GM21528 (cell line): ENCODE measurements around the gene ADAMTS17.

Experiments used
- ATAC-seq: cut with Tn5 transposase; IDR thresholded peaks from one replicate; pipeline ENCODE4 v1.9.1; 2021; ENCODE audit warnings: mild to moderate bottlenecking, moderate library complexity; ENCODE audit not compliant: unreplicated experiment, low FRiP score

ADAMTS17 gene

DNA sequence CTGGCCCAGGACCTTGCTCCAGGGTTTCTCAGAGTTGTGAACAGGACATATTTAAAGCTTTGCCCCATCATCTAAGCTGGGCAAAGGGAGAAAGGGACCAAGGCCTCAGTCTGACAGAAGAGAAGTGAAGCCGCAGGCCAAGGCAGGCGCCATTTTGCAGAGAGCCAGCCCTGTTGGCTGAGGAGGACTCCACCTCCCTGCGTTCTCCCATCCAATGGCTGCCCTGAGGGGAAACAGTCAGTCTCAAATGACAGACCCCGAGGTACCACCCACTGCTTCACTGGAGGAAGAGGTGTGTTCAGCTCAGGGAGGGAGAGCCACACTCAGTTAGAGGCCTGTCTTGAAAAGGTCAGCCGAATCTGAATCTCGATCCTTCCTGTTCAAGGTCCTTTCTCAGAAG lies 86.1 kb downstream of the ADAMTS17 start:
- no peak for ATAC-seq

DNA sequence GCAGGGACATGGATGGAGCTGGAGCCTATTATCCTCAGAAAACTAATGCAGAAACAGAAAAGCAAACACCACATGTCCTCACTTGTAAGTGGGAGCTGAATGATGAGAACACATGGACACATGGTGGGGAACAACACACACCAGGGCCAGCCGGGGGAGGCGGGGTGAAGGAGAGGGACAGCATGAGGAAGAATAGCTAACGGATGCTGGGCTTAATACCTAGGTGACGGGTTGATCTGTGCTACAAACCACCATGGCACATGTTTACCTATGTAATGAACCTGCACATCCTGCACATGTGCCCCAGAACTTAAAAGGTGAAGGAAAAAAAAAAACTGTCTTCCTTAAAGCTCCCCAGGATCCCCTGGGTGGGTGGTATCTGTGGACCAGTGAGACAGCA lies 87.1 kb downstream of the ADAMTS17 start:
- ATAC-seq: no peak

DNA sequence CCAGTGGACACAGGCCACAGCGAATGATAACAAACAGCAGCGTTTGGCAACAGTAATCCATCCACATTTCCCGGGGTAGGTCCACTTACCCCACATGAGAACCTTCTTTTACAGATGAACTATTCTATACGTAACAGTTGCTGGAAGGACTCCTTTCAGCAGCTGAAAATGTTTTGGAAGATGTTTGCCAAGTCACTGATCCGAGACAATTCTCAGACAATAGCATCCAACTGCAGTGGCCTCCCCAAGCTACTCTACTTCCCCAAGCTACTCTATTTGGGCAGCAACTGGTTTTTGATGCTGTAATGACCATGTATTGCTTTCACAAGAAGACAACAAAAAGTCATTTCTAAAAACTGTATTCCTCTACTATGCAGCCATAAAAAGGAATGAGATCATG lies 87.5 kb downstream of the ADAMTS17 start:
- ATAC-seq: no peak

DNA sequence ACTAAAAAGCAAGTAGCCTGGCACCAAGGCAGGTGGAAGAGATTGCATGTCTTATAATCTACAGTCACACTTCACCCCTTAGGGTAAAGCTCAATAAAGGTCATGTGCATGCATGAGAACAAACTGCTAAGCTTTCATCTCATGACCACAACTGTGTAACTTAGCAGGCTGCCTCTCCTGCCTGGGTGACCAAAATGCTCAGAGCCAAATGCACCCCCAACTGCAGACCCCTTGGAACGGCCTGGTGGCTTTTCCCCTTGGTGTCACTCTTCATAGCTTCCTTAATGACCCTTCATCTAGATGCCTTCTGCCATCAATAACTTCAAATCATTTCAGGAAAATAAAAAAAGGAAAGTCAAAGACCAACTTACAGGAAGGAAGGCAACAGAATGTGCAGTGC lies 88.1 kb downstream of the ADAMTS17 start:
- ATAC-seq: no peak

DNA sequence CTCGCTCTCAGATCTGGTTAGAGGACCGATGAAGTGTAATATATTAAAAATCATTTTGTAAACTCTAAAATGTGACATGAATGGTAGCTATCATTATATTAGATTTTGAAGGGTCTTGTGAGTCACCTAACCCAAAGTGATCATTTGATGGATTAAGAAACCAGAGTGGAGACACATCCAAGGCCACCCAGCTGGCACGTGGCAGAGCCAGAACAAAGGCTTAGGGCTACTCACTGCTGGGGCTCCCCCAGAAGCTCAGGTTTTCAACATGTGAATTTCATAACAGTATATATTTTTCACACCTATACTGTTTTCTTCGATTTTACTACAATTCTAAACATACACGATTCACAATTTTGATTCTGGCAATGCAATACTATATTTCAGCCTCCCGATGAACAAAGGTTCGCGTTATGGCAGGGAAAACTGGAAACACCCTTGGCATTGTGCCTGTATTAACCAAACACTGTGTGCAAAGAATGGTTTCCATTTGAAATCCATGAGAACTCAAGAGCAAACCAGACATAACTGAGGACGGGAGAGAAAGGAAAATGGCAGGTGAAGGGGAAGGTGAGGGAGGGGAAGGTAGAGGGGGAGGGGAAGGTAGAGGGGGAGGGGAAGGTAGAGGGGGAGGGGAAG lies 88.9 kb downstream of the ADAMTS17 start:
- no peak for ATAC-seq

DNA sequence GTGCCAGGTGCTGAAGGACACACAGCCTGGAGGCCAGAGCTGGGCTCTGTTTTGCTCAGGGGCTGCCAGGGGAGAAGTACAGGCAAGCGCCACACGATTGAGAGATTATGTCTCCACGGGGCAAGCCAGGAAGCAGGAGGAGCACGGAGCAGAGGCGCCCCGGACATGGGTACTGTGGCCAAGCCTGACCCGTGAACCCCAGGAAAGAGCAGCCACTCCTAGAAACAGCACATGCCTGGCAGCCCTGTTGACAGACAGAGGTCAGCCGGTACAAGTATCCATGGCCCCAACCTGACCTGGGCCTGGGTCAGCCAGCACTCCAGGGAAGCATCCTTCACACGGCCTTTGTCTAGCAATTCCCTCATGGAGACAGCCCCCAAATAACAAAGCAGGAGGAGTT lies 89.4 kb downstream of the ADAMTS17 start:
- ATAC-seq: no peak

DNA sequence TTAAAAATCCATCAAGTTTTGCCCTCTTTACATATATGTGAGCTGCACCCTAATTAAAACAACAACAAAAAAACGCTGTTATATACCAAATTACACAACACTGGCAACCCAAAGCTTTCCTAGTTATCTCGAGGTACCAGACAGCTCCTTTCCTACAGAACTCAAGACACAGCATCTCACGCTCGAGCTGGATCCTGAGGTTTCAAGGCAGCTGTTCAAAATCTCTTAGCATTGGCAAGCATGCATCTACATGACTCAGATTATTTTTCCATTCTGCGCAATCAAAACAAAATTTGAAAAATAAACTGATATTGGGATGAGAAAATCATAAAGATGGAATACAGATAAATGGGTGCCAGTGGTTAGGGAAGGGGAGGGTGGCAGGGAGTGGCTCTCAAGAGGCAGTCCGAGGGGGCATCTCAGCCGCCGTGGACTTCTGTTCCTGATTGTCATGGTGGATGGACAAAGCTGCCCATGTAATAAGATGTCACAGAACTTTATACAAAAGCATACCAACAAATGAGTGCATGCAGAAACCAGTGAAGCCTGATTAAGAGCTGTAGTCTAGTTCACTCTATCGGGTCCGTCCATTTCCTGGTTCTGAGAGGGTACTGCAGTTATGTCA lies 91.5 kb downstream of the ADAMTS17 start:
- no peak for ATAC-seq

DNA sequence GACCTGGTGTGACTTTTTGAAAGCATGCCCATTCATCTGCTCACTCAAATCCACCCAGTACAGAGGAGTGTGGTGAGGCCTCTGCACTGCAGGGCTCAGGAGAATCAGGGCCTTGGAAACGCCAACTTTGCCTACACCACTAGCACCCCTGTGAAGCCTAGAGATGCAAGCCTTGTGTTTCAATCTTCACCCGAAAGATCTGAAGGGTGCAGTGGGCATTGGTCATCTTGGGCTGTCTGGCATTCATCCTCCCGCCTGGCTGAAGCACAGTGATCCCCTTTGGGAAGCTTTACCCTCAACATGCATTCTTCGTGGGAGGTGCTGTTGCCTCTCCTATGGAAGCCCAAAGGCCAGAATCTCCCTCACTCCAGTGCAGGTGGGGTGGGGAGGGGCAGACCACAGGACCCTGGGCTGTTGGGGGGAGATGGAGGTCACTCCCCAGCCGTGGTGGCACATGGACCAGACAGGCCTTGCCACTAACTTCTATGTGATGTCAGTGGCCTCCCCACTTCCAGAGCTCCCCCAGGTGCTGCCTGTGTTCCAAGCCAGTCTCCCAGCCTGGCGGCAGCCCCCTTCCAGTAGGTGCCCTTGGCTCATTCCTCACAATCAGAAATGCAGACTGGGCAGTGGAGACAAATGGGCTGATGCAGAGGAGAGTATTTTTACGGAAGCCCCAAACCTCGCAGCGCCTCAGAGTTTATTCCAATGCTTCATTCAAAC lies 92.5 kb downstream of the ADAMTS17 start:
- ATAC-seq: no peak

DNA sequence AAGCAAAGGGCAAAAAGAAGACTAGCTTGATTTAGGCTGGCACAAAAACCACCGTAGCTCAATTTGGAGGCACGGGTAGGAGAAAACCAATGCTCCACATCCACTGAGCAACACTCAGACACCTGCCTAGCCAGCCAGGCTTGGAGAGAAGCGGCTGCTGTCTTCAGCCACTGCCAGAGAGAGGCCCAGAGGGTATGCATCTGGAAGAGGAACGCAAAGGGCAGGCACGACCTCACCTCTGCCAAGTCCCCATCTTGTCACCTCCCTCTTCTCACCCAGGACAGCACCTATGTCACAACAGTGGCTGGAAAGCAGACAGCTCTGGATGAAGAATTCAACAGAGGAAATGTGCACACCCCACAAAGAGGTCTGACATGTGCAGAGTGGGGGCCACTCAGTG lies 93.5 kb downstream of the ADAMTS17 start:
- no peak for ATAC-seq

DNA sequence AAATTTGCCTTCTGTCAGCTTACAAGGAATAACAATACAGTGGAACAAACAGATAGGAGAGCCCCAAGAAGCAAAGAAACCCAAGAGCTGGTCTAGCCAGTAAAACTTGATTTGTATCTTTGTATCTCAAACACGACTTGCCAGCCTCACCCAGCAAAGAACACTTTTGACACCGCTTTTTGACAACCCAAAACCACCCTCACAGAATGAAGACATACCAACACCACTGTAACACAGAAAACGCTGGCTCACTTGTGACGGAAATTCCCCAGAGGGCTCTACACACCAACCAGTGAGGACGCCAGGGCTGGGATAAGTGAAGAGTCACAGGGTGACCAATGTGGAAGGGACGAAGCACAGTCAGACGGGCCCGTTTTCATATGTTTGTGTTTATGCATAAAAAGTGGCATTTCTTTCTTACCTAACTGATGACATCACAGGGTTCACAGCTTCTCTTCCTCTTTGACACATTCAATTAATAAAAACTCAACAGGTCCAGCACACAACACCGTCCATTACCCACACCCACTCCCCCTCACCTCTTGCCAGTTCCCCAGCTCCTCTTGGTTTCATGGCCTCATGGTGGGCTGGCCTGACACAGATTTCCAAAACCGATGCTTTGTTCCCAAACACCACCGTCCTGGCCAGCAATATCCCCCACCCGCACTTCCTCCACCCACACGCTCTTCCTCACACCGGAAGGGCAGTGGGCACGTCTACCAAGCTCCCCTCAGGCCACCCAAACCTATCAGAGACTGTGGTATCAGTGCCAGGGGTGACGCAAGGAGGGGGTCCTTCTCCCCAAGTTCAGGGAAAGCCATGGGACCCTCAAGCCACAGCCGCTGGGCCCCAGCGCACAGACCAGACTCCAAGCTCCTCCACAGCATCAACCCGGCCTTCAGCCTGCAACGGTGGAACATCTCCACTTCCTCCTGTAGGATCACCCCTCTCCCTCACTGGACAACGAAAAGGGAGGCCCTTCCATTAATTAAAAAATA lies 94.2 kb downstream of the ADAMTS17 start:
- ATAC-seq: no peak

DNA sequence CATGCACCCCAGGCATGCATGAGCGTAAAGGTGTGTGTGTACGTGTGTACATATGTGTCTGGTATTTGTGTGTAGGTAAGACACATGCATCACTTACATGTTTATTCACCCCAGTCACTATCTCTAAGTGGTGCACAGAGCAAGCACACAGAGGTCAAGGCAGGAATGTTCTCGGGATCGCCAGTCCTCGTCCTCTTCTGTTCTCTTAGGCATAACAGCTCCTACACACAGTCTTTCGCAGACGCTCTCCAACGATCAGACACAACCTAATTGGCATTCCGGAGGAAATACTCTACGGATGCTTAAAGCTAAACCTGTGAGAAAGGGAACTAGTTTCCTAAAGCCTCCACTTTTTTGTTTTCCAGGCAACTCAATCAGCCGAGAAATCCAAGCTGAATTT lies 95.9 kb downstream of the ADAMTS17 start:
- no peak for ATAC-seq

DNA sequence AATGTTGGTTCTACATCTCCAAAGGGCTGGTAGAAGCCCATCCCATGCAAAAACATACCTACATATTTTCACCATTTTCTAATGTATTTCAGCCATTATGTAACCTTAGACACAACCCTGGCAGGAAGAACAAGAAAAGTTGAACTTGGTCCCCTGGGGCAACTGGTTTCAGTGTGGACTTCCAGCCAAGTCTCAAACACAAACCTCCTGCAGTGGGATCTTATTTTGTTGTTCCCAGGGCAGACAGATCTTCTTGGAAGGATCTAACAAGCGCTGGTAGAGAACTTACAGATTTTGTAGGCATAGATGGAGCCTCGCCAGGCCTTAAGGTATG lies 96.3 kb downstream of the ADAMTS17 start:
- ATAC-seq: no peak

DNA sequence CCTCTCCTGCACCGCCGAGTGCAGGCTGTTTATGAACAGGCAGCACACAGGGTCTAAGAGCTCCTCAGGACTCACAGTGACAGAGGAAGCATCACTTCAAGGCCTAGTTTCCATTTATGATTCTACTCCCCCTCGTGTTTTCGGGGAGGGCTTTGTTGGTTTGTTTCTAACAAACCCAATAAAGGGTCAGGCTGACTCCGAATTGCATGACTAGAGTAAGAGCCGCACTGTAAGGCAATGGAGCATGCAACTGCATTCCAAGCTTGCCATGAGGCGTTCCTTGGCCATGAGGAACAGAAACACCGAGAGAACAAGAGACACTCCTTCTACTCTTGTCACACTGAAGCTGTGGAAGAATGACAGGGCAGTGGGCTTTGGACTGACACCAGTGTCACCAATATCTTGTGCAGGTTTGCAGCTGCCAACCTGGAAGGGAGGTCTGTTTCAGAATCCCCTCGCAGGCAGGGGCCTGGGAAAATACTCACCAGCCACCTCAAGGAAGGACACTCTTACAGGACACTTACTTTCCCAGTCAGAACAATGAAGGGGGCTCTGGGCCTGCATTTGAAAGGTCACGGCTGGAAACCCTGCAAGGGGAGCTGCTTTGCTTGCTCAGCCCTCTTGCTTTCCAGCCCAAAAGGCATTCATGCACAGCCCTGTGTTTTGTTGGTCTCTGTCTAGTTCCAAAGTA lies 96.8 kb downstream of the ADAMTS17 start:
- ATAC-seq: no peak

DNA sequence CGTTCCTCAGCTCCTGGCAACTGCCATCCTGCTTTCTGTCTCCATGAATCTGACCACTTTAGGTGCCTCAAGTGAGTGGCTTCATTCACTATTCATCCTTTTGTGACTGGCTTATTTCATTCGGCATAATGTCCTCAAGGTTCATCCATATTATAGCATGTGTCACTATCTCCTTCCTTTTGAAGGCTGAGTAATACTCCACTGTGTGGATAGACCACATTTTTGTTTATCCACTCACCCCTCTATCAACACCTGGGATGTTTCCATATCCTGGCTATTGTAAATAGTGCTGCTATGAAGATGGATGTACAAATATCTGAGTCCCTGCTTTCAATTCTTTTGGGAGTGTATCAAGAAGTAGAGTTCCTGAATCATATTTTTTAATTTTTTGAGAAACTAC lies 98.8 kb downstream of the ADAMTS17 start:
- no peak for ATAC-seq

DNA sequence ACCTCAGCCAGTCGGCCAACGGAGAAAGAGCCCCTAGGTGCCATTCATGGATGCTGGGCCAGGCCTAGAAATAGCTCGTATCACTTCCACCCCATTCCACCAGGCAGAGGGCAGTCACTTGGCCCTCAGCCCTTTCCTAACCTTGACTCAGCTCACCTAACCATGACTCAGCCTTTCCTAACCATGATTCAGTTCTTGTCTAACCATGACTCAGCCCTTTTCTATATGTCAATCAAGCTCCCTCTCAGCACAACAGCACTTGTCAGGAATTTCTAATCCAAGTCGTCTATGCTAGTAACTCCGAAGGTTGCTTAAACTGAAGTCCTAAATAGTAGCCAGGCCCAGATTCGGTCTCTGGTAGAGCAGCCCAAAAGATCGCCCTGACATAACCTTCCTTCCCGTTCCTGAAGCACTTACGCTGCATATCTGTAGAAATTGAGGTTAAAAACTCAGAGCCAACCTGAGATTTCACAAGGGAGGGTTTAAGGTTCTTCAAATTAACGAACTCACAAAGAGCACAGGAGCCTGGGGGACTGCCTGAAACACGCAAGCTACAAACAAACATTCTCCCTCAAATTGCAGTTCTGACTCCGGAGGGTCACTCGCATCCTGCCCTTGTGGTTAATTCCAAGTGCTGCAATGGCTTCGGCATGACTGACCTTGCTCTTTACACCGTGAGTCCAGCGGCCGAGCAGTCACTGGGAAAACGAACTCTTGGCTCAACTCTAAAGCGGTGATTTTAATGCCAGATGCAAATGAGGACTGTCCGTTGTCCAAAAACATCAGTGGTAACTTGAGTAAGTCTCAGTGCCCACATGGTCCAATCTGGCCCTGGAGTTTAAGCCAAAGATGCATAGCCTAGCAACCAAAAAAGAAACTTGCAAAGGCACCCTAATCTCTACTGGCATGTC lies 99.9 kb downstream of the ADAMTS17 start:
- no peak for ATAC-seq

DNA sequence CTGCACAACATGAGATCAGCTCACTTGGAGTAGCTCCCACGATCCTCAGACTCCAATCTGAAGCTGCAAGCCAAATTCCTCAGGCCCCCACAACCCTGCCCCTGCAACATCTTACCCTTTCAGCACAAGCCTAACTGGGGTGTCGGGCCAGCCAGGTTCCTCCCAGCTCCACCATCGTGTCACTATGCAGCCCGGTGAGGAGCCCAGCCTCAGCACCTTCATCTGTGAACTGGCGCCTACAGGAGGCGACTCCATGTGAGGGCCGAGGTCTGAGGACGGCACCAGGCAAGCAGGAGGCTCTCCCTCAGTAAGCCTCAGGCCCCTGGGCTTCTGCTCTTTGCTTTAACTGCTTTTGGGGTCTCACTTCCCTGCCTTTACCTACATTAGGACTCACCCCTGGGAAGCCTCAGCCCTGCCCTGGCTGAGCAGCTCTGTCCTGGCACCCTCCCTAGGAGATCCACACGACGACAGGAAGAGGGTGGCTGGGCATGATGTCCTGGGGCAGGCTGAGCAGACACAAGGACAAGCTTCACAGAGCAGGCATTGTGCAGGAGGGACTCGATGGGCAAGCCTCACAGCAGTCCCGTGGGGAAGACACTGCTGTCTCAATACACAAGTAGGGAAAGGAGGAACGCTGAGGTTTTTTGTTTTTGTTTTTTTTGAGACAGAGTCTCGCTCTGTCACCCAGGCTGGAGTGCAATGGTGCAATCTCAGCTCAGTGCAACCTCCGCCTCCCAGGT lies 104.6 kb downstream of the ADAMTS17 start:
- no peak for ATAC-seq

DNA sequence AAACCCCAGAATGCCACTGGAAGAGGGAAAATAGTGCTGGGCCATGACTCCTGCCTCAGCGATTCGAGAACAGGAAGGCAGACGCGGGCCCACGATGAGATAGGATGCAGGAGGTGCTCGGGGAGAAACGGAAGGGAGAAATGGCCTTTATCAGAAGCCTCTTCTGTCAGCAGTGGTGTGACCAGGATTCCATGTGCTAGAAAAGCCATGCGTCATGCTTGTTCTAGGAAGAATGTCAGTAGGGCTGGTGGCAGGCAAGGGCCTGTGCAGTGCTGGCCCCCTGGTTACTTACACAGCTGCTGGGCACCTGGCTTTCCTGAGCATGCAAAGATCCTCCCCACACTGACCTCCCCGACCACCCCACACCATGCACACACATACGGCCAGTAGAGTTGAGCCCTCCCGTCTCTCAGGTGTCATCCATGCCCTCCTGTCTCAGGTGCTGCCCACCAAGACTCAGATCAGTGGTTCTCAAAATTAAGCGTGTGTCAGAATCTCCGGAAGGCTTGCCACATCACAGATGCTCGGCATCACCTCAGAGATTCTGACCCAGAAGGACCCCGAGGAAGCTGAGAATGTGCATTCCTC lies 106.7 kb downstream of the ADAMTS17 start:
- ATAC-seq: no peak
